Transverse colon (tissue), 4 donors: ENCODE measurements around the gene DENND11.

ENCODE experiments used
- POLR2AphosphoS5 ChIP-seq, 3 donors: sonication (generic); formaldehyde crosslinking; IDR thresholded peaks; one replicate each; pipeline ENCODE4 v1.6.1; 2016; ENCODE audit warnings: antibody characterized with exemption in 3 of 3
- TF ChIP-seq, protein P1 (sequence below), 5 experiments: fragments of 200-600 bp in 3 of 5; fragments of 450-650 bp in 2 of 5; sonication (generic) in 3 of 5; IDR thresholded peaks; 1 replicate in 2 of 5; 2 replicates in 3 of 5; pipeline ENCODE4 v1.5.1; 2016 to 2017; ENCODE audit warnings: antibody characterized with exemption in 5 of 5, inconsistent platforms in 3 of 5, mild to moderate bottlenecking in 2 of 5, moderate library complexity in 1 of 5

DNA sequence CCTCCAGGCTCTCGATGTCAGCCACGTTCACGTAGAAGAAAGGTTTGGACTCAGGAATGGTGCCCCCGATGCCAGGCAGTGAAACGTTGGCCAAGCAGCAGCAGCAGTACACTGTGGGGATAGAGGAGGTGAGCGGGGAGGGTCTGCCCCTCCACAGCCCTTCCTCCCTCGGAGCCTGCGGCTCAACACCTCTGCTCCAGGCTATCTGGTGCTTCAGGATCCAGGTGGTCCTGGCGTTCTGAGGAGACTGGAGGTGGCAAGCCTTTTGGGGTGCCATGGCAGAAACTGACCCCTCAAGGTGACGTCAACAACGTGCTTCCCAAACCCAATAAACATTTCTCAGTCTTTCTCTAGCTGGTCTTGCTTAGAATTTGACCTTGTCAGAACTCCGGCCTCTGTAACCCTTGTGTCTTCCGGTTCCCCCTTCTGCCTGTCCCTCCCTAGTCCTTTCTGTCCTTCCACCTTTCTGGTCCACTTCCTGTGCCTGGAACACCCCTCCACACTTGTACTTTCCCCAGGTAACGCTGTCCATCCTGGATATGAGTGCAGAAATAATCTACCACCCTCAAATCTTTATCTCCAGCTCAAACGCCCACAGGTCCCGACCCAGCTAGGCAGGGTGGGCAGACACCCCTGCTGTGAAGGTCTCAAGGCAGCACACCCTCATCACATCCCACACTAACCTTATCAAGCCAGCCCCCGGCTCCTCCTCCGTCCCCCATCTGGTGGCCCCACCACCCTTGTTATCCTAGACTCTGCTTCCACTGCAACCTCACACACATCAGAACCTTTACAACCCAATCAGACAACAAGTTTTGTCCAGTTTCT lies 36.5 kb downstream of the DENND11 start:
- TF ChIP-seq, protein P1, sequence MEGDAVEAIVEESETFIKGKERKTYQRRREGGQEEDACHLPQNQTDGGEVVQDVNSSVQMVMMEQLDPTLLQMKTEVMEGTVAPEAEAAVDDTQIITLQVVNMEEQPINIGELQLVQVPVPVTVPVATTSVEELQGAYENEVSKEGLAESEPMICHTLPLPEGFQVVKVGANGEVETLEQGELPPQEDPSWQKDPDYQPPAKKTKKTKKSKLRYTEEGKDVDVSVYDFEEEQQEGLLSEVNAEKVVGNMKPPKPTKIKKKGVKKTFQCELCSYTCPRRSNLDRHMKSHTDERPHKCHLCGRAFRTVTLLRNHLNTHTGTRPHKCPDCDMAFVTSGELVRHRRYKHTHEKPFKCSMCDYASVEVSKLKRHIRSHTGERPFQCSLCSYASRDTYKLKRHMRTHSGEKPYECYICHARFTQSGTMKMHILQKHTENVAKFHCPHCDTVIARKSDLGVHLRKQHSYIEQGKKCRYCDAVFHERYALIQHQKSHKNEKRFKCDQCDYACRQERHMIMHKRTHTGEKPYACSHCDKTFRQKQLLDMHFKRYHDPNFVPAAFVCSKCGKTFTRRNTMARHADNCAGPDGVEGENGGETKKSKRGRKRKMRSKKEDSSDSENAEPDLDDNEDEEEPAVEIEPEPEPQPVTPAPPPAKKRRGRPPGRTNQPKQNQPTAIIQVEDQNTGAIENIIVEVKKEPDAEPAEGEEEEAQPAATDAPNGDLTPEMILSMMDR (IDR thresholded peaks at IDR 0.05) = no peak
- TF ChIP-seq POLR2AphosphoS5 (IDR thresholded peaks at IDR 0.05) = no peak
